Endometrial microvascular endothelial cells (primary cell): ENCODE measurements around the gene FGF5. TPM values are rescaled to one million over a fixed set of nuclear protein-coding genes. Genes with fewer than 3 reads are reported as not detected.
"Not testable (repeated sequence)": the region's sequence is repeated elsewhere in the genome, so short reads cannot be mapped to it uniquely, and the experiment has no call there.

Experiments used
- in situ Hi-C: cut with HindIII; loops from 2 replicates; pipeline ENCODE4 v1.10.0; 2017; ENCODE audit warnings: low sequenced_read_pairs, low pct_unique_long_range_greater_than_20kb; ENCODE audit errors: inconsistent ontology term
- total RNA-seq: library from RNA; depleted of rRNA; stranded (reverse); fragments of >200 nt; gene quantifications from one replicate; pipeline ENCODE4 v1.2.3, GENCODE V29; 2015; ENCODE audit errors: inconsistent ontology term

FGF5 gene
- total RNA-seq, 1 donor from 2014 or later = 1.6 TPM

DNA sequence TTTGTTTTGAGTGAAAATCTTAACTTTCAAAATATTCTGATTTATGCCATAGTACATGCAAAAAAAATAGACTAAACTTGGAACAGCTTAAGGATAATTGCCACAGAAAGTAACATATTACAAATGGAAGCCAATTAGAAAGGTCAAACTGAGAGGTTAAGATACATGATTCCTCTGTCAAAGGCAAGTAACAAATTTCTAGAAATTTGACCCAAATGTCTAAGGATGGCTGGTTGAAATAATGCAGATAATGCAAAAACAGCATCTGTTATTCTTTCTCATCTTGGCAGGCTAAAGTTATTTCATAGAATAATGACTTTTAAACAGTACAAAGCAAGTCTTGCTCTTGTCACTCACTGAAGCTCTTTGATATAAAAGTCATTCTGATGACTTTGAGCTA lies 10.5 kb downstream of the FGF5 start:
- in situ Hi-C loops = no loop called here

DNA sequence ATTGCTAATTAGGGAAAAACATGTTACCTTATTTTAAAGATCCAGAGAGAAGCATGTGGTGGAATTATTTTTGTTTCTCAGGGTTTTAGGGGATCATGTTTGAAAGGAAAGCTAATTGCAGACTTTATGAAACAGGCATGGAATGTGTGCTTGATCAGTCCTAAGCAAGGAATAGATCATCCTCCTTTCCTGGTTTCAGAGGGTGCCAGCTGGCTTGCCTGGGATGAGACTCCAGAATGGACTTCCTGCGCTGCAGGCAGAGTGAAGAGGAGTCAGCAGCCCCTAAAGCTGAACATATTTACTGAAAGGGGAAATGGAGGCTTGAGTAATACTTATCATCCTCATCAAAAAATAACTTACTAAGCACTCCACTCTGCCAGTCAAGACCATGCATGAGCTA lies 13.3 kb downstream of the FGF5 start:
- in situ Hi-C loops = no loop called here

DNA sequence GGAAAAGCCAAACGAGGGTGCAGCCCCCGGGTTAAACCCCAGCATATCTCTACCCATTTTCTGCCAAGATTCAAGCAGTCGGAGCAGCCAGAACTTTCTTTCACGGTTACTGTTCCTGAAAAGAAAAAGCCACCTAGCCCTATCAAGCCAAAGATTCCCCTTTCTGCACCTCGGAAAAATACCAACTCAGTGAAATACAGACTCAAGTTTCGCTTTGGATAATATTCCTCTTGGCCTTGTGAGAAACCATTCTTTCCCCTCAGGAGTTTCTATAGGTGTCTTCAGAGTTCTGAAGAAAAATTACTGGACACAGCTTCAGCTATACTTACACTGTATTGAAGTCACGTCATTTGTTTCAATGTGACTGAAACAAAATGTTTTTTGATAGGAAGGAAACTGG lies 20.0 kb downstream of the FGF5 start:
- in situ Hi-C loops = no loop called here

DNA sequence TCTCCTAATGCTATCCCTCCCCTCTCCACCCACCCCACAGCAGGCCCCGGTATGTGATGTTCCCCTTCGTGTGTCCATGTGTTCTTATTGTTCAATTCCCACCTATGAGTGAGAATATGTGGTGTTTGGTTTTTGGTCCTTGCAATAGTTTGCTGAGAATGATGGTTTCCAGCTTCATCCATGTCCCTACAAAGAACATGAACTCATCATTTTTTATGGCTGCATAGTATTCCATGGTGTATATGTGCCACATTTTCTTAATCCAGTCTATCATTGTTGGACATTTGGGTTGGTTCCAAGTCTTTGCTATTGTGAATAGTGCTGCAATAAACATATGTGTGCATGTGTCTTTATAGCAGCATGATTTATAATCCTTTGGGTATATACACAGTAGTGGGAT lies 24.2 kb downstream of the FGF5 start:
- in situ Hi-C loops = not testable (repeated sequence)

DNA sequence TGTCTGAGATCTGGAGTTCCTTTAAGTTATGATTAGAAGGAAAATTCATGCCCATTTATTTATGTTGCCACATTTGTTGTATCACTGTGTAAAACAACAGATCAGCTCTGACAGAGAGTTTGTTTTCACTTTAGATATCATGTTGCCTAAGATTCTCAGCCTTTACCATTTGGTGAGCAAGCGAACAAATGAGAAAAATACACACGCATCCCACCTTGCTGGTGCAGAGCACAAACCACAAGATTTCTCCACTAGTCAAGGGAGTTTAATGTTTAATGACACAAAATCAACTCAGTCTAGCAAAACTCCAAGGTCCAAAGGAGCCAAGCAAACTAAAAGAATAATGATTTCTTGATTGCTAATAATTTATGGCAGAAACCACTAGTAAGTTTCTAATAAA lies 27.7 kb downstream of the FGF5 start:
- in situ Hi-C loops = no loop called here

DNA sequence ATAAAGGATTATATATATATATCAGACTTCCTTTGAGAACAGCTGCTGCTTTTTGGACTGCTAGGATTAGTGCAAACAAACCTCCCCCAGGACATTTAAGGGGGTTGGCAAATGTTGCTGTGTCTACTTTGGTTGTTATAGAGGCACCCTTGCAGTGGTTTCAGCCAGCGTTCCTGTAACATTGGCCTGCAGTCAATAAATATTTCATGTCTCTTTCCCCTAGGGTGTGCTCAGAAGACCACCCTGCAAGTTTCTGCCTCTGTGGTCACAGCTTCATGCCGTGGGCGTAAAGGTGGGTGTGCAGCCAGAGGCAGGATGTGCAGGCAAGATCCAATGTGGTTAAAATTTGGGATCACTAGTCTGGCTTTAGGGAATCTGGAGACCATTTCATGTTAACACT lies 28.9 kb downstream of the FGF5 start:
- in situ Hi-C loops = no loop called here

DNA sequence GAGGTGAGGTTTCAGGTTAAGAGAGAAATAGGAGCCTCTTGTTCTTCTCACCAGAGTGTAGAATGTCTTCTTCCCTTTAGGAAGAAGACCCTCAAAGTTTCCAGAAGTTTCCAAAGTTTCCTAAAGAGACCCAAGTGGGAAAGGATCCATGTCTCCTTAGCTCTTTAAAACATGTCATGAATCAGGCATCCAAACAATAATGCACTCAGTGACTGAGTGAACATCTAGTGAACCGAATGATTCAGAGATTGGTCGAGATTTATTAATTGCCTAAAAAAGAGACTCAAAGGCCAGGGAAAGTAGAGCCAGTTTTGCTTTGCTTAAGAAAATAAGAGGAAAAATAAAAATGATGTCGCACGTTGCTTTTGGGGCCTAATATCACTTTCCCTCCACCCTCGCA lies 29.4 kb downstream of the FGF5 start:
- in situ Hi-C loops = no loop called here

DNA sequence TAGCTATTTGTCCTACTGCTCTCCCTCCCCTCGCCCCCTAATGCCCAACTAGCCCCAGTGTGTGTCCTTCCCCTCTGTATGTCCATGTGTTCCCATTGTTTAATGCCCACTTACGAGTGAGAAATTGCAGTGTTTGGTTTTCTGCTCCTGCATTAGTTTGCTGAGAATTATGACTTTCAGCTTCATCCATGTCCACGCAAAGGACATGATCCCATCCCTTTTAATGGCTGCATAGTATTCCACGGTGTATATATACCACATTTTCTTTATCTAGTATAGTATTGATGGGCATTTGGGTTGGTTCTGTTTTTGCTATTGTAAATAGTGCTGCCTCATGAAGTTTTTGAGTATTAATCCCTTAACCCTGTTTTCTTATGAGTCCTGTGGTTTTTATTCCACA lies 35.4 kb downstream of the FGF5 start:
- in situ Hi-C loops = no loop called here

DNA sequence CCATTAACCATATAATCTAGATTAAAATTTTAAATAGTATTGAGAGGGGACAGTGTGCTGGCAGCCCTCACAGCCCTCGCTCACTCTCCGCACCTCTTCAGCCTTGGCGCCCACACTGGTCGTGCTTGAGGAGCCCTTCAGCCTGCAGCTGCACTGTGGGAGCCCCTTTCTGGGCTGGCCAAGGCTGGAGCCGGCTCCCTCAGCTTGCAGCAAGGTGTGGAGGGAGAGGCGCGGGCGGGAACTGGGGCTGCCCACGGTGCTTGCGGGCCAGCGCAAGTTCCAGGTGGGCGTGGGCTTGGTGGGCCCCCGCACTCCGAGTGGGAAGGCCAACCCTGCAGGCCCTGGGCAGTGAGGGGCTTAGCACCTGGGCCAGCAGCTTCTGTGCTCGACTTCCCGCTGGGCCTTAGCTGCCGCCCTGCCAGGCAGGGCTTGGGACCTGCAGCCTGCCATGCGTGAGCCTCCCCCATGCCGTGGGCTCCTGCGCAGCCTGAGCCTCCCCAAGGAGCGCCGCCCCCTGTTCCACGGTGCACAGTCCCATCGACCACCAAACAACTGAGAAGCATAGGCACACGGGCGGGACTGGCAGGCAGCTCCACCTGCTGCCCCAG lies 36.3 kb downstream of the FGF5 start:
- in situ Hi-C loops = no loop called here

DNA sequence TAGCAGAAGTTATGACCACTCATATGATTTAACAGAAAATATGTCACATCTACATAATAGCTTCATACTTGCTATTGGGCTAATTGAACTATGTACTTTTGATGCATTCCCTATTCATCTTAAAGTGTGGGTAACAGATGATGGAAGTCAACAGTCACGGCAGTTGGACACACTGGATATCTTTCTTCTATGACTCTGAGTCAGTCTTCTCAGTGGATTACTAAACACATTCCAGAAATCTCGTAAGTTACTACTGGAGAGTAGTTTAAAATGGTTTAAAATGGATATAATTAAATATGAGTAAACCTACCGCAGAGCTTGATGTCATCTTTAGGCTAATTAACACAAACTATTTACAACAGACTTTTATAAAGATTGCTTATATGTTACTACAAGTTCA lies 39.0 kb downstream of the FGF5 start:
- in situ Hi-C loops = no loop called here

DNA sequence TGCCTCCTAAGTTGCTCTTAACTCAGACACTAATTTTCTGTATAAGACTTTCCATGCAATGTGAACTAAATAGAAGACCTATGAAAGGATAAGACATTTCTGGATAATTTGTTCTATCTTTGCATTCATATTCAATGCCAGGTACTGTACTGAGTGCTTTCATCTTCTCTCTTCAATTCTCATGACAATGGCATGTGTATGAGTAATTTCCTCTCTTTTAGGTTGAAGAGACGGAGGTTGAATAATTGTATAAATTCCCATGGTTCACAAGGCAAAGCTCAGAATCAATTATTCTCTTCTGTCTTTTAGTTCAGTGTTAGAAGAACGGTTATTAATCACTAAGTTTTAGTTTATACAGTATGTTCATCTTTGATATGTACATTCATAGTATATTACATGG lies 39.8 kb downstream of the FGF5 start:
- in situ Hi-C loops = no loop called here

DNA sequence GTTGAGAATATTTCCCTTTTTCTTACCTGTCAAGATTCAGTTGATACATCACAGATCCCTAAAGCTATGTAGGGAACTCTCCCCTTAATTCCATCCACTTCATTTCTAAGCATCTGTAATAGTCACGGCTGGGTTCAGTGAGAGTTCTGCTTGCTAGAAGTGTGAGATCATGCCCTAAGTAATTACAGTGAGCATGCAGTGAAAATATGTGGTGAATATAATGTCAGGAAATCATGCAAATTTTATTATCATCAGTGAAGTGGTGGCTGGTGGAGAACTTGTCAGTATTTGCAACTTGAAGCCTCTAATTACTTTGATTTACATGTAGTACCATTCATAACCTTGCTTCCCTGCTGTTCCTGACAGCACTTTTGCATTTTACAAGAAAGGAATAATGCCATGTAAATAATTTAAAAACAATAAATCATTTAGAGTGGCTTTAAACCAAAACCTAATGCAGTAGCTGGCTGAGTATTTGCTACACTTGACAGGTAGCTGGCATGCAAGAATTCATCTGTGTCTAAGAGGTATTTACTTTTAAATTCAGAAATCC lies 40.8 kb downstream of the FGF5 start:
- in situ Hi-C loops = no loop called here

DNA sequence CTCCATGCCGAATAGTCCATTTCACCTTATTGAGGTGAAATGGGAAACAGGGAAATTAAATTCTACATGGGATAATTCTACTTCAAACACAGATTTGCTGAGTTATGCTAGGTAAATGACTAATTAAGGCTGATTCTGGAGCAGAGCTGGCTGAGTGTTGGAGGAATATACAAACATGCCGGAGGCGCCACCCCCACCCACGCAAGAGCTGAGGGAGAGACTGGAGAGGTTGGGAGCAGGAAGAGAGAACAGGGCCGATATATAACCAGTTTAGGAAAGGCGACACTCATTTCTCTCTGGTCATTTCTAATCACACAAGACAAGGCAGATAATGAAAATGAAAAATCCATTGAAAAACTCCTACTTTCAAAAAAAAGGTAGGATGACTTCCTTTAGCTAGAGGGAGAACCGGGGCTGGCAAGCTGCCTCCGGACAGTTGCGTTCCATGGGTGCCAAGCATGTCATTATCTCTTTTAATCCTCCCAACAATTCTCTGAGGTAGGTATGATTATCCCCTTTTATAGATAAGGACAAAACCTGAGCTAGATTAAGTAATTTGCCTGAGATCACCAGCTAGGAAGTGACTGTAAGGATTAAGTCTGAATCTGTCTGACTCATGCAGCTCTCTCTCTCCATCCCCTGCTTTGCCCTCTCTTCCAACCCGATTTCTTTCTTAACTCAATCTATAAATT lies 41.5 kb downstream of the FGF5 start:
- in situ Hi-C loops = no loop called here

DNA sequence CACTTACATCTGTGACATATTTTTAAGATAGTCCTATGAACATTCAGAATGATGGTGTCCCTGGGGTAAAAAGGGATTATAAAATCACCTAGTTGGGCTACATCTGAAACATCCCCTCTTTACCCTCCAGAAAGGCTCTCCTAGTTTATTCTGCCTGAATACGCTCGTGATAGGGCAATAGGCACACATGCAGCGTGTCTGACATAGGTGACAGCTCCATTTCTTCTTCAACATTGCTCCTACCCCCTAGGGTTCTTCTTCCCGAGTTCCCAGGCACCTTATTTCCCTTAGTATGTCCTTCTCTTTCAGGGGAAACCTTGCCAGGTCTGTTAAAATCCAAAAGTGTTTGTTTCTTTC lies 42.0 kb downstream of the FGF5 start:
- in situ Hi-C loops = no loop called here

DNA sequence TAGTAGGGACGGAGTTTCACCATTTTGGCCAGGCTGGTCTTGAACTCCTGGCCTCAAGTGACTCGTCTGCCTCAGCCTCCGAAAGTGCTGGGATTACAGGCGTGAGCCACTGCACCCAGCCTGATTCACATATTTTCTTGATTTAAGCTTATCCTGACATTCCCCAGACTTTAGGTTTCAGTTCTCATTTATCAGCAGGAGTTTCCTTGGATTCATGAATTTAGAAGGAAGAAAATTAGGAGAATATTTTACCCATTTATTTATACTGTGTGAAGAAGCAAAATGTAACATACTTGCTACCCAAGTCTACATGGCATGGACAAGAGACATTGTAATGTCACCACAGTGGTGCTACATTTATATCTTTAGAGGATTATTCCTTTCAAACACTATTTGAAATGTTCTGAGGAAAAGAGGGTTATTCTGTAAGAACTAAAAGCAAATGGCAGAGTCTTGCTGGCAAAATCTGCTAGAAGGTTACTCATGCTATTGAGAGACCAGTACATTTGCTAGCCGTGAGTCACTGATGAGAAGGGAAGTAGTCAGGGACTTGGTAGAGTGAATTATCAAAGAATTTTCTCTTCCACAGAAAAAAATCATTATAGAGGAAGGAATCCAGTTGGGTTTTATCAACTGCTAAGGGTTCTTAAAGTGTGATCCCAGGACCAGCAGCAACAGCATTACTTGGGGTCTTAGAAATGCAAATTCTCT lies 43.0 kb downstream of the FGF5 start:
- in situ Hi-C loops = no loop called here

DNA sequence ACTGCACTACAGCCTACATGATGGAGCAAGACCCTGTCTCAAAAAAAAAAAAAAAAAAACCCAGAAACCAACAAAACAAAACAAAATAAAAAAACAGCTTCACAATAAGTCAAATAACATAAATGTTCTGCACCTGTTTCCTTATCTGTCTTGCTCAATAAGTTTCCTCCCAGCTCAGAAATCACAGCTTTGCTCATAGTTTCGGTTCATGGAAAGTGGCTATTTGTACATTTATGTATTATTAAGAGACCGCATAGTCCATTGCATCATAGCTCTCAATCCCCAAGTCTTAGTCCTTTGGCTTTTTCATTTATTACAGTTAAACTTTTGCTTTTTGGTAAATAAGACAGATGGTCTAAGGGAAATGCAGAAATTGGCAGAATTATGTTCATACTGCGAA lies 44.7 kb downstream of the FGF5 start:
- in situ Hi-C loops = no loop called here

DNA sequence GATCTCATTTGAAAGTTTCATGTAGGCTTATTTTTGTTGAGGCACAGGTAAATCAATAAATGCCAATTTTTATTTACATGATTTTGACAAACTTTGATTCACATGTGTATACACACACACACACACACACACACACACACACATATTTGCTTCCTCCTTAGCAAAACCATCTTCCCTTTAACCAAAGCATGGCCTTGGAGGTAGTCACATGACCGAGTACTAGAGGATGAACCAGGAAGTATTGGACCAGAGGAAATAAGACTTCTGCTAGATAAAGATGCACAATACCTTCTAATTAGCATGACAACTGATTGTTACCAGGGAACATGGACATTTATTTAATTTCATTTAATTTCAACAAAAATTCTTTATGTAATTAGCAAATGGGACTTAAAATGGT lies 45.7 kb downstream of the FGF5 start:
- in situ Hi-C loops = no loop called here

DNA sequence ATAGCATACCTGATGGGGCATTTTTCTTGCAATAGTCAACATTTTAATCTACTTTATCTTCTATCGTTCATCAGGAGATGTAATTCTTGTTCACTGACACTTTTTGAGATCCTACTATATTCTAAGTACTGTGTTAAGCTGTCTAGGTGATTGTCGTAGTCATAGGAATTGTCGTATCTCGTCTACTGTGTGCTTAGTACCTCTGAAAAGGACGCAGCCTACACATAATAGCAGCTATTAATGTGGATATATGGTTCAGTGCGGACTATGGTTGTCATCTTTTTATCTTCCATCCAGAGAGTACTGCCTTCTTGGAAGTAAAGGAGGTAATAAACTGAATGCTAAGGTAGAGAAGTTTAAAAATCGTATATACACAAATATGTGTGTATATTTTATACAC lies 47.2 kb downstream of the FGF5 start:
- in situ Hi-C loops = no loop called here

DNA sequence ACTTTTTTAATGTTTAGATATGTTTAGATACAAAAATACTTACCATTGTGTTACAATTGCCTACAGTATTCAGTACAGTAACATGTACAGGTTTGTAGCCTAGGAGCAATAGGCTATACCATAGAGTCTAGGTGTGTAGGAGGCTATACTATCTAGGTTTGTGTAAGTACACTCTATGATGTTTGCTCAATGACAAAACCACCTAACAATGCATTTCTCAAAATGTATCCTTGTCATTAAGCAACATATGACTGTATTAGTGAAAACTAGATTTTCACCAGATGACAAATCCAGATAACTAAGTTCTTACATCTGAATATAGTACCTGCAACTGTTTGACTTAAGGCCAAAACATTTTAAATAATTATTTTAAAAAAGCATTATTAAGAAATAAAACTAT lies 49.4 kb downstream of the FGF5 start:
- in situ Hi-C loops = not testable (repeated sequence)

DNA sequence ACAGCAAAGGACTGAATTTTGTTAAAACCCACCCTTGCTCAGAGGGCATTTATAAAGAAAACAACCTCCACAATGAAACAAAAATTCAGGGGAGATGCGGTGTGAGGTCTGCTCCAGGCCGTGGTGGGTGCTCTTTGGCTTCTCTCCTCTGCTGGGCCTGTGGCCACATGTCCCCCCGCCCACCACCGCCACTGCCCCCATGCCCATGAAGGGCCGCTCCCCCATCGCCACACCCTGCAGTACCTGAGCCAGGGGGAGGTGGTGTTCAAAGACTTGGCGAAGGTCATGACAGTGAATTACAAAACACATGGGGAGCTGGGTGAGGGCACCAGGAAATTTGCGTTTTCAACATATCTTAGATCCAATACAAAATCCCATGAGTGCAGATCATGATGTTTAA lies 54.9 kb downstream of the FGF5 start:
- in situ Hi-C loops = no loop called here
